HG03064 (cell line): ENCODE measurements around the gene SYT17.
"Not testable (repeated sequence)": the region's sequence is repeated elsewhere in the genome, so short reads cannot be mapped to it uniquely, and the experiment has no call there.

Experiments used
- ATAC-seq: cut with Tn5 transposase; IDR thresholded peaks from one replicate; pipeline ENCODE4 v1.9.1; 2021; ENCODE audit warnings: low read depth; ENCODE audit not compliant: unreplicated experiment

Gene SYT17

DNA sequence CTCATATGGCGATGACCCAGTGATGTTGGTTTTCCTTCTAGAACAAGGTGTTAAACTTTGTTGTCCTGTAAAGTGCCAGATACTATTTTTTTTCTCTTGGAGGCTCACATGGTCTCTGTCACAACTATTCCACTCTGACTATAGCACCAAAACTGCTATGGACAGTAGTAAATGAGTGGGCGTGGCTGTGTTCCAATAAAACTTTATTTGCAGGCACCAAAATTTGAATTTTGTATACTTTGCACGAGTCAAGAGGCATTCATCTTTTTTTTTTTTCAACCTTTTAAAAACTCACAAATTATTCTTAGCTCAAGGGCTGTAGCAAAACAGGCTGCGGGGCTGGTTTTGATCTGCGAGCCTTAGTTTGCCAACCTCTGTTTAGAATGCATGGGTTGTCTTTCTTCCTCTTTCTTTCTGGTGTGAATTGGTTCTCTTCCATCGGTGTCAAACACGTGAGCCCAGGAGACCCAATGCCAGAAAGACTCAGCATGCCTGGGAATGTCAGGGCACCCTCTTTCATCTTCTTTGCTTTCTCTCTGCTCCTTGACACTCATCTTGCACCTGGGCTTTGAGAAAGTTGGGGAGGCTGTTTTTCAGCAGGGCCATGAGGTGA lies 2.1 kb downstream of the SYT17 start:
- ATAC-seq, result no peak

DNA sequence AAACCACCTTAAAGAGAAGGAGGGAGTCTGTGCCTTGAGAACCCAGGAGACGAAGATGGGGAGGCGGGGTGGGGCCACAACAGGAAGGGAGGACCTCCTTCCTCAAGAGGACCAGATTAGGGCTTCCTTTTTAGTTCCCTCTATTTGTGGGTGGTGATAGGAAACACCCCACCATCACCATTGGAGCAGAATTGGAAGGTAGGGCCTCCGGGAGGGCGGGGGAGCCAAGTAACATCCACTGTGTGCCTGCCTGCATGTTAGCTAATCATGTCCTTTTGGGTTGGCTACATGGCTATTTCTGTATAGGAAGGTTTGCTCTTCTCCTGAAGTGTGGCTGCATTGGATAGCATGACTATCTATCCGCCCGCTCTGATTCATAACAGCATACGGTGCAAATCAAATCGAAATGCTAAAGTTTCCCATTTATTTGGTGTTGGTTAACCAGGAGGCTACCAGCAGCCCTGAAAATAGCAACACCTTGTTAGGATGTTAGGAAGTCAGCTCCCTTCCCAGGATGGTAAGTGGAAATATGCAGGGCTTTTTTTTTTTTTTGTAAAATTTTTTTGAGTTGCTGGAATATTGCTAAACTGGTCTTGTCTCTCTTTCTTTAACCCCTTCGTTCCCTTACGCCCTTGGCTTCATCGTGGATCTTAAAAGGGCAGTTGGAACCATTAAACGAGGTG lies 4.2 kb downstream of the SYT17 start:
- no peak for ATAC-seq

DNA sequence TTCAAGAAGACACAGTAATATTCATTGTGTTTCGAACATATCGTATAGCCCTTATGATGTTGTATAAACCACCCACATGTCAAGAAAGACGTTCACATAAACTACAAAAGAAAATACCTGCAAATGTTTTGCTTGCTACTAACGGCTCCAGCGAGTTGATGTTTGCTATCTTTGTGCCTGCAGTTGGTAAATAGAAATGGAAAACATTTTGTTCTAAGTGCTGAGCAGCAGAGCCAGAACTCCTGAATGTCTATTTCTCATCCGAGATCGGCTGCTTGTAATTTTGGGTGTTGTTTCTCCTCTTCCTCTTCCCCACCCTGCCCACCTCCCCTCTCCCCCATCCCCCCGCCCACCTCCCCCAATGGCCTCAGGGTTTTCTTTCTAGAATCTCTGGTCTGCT lies 5.0 kb downstream of the SYT17 start:
- no peak for ATAC-seq

DNA sequence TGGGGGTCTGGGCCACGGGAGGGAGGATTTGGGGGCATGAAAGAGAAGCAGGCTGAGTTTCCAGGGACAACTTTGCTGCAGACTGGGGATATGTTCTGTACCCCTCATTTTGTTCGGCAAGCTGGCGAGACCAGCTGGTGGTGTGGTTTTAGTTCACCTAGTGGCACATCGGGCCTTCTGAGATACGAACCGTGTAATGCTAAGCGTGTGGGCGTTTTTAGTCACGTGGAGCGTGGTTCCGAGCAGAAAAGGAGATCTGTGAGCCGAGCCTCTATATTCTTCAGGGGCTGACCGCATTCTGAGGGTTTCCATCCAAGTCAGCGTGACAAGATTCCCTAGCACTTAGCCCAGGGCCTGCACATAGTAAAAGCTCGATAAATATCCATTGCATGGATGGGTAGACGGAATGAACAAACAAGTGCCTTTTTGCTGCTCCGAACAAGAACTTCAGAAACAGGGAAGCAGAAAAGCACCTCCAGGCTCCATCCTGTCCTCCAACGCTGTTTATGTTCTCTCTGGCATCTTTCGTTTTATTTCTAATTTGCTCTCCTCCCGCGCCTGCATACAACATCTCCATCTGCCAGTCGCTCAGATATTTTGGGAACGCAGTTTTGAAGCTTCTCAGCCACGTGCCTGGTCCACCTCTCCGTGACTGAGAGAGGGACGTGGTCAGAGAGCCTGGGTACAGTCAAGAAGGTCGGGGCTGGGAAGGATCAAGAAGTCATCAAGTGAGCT lies 5.8 kb downstream of the SYT17 start:
- ATAC-seq, result no peak

- ATAC-seq, result no peak
Measured at GRCh38 chr16:19174478-19174877, 6.4 kb downstream of the SYT17 start.

DNA sequence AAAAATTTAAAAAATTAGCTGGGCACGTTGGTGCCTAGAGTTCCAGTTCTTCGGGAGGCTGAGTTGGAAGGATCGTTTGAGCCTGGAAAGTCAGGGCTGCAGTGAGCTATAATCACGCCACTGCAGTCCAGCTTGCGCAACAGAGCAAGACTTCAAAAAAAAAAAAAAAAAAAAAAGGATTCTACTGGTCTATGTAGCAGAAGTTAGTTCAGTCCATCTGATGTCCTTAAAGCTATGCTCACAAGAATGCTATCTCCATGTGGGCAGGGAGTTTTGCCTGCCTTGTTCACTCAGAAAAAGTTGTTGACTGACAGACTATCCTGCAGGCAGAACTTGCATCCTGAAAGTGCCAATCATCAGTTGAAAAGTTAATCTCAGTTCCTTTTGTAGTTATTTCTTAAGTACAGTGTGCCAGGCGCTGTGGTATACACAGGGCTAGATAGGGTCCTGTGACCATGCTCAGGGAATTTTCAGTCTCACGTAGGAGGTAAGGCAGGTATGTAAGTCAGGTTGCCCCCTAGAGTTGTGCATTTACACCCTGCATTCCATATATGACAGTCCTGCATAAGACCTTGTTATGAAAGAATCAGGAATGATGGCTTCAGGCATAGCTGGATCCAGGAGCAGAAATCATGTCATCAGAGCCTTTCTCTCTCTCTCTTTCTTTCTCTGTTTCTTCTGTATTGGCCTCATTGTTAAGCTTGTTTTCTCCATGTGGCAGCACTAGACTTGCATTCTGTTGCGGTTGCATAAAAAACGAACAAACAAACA lies 7.6 kb downstream of the SYT17 start:
- no peak for ATAC-seq

- no peak for ATAC-seq
Measured at GRCh38 chr16:19177111-19177739, 9.2 kb downstream of the SYT17 start.

DNA sequence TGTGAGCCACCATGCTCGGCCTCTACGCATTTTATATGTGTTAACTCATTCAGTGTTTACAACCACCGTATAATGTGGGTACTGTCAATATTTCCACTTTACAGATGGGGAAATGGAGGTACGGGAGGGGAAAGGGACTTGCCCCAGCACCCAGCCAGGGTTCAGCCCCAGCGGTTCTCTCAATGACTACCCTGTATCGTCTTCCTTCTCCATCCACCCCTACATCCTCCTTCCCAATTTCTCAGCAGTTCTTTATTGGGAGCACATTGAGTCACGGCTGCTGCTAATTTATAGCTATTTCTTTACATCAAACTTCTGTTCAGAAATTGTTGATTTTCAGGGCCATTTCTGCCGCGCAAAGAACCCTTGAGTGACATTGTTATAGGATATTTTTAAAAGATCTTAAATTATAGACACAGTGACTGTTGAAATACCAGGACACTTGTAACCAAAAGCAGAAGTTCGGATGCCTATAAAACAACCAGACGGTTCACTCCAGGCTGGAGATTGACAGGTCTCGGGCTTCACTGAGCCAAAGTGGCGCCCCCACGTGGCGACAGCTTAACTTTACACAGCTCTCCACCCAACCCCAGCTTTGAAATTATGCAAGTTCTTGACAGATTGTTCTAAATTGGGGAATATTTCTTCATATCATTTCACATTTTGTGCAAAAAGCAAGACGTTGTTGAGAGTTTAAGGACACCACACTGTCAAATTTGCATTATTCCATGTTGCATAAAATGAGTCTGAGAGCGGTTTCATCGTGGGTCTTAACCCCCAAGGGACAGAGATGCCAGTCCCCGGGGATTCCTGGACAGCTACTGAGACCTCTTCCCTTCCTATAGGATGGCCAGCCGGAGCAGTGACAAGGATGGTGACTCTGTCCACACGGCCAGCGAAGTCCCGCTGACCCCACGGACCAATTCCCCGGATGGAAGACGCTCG lies 11.8 kb downstream of the SYT17 start:
- no peak for ATAC-seq

DNA sequence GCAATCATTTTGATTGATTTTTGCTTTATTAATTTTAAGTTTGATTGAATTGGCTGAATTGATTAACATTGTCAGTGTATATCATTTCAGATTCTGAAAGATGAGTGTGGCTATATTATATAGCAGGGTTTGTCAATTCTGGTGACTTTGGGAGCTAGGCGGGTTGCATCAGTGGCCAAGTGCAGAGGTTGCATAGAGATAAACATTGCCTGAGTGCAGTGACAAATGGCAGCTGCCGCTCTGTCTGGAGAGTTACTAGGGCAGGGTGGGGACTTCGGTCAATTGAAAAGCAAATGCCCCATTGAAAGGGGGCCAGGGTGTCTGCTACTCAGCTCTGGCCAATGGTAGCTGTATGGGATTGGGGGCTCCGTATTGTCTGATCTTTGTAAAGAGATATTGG lies 12.7 kb downstream of the SYT17 start:
- no peak for ATAC-seq

DNA sequence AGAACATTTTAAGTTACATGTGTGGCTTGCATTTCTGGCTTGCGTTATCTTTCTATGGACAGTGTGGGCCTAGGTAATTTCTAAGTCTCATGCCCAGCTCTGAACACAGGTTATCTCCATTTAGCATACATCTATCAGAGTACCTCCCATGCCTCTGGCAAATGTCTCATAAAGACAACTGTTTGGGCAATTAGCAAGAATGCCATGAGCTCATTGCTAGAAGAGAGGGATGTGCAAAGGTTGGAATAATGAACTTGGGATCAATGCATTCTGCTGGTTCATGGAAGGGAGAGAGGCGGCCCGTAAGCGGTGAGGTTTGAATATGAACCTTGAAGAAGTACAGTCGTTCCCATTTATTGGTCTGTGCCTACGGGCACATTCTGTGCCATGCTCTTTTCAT lies 14.4 kb downstream of the SYT17 start:
- no peak for ATAC-seq

DNA sequence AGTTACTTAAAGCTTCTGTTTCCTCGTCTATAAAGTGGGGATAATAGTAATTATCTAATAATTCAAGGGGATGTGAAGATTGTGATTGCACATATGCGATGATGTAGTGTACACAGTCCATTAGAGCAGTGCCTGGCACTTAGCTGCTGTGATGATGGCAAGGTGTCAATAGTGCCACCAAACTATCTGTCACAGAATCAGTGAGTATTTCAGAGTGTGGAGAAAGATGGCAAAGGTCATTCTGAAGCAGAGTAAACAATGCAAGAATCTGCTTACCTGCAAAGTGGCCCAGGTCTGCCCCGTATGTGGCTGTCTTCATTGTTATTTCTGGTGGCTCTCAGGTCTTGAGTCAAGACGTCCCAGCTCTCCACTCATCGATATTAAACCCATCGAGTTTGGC lies 15.1 kb downstream of the SYT17 start:
- ATAC-seq, result no peak

DNA sequence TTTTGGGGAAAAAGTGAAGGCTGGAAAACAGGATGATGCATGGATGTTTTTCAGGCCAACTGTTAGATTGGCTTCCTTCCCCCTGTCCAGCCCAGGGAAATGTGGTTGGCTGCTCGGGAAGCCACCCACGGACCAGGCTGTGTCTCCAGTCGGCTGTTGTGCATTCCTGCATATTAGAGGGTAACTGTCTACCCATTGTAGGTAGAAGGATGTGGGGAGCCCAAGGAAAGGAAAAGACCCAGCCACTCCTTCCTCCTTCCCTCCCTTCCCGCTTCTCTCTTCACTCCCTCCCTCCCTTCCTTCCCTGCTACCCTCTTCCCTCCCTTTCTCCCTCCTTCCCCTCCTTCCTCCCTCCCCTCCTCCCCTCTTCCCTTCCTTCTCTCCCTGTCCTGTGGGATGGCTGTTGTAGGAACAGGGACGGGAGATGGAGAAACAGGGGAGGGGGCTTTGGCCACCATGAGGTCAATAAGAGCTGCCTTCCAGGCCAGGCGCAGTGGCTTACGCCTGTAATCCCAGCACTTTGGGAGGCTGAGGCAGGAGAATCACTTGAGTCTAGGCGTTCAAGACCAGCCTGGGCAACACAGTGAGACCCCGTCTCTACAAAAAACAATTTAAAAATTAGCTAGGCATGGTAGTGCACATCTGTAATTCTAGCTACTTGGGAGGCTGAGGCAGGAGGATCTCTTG lies 16.9 kb downstream of the SYT17 start:
- ATAC-seq, result no peak

GRCh38 chr16:19185510-19185851 lies 17.4 kb downstream of the SYT17 start:
- ATAC-seq, result no peak

- ATAC-seq, result no peak
Measured at GRCh38 chr16:19186408-19186807, 18.4 kb downstream of the SYT17 start.

- not testable (repeated sequence) for ATAC-seq
Measured at GRCh38 chr16:19187961-19188360, 19.9 kb downstream of the SYT17 start.

DNA sequence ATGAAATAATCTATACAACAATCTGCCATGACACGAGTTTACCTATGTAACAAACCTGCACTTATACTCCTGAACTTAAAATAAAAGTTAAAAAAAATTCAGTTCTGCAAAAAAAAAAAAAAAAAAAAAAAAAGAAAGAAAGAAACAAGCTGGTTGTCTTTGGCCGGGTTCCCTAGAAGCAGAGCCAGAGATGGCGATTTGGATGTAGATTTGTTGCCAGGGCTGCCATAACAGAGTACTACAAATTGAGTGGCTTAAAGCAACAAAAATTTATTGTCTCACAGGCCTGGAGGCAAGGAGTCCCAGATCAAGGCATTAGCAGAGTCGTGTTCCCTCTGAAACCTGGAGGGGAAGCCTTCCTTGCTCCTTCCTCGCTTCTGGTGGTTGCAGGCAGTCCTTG lies 20.4 kb downstream of the SYT17 start:
- no peak for ATAC-seq

DNA sequence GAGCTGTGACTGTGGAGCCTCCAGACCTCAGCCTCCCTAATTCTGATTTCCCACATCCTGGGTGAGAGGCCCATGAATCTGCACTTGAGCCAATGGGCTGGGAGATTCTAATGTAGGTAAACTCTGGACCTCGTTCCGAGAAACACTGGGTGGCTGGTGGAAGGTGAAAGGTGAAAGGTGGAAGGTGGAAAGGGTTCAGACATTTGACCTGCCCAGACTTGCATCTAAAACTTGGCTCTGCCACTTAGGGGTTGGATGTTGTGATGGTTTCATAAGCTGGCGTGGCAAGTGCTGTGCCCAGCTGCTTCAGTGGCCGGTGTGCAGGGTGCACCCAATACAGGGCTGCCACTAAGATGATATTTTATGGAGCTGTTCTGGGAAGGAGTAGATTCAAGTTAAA lies 24.8 kb downstream of the SYT17 start:
- ATAC-seq, result no peak

DNA sequence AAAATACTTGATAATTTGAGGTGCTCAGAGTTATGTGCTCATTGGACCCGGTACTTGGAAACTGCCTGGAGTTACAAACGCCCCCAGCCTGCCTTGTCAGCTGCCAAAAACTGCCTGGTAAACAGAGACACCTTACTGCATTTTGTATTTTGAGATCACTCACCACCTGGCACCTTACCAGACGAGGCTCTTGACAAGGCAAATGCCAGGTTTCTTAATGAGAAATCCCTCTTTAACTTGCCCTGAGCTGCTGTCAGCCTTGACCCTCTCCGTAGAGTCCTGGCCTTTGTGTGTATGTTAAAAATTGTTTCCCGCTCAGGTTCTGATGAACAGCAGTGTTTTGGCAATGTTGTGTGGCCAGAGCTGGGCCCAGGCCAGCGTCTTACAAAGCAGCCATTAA lies 28.8 kb downstream of the SYT17 start:
- ATAC-seq, result no peak

DNA sequence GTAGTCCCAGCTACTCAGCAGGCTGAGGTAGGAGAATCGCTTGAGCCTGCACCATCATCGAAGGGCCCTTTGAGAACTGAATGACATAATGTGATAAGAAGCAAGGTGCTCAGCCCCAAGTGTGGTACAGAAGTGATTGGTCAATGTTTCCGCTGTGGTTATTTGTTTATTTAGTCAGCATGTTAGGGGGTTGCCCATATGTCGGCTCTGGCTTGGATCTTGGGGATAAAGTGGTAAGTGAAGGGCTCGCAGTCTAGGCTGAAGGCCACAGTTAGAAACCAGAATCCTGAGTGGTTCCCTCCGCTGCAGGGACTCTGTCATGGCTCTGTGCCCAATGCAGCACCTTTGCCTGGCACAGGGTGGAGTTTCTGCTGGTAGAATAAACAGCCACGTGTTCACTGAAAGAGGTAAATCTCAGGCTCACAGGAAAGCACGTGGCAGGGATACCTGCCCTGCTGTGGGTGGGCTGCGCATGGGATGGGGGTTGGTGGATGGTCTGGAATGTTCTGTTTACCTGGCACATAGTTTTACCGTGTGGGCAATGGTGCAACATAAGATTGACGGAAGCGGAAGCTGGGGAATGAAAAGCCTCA lies 35.4 kb downstream of the SYT17 start:
- ATAC-seq, result no peak
